ENCODE results near the gene PRAMEF11.

Gene PRAMEF11

DNA sequence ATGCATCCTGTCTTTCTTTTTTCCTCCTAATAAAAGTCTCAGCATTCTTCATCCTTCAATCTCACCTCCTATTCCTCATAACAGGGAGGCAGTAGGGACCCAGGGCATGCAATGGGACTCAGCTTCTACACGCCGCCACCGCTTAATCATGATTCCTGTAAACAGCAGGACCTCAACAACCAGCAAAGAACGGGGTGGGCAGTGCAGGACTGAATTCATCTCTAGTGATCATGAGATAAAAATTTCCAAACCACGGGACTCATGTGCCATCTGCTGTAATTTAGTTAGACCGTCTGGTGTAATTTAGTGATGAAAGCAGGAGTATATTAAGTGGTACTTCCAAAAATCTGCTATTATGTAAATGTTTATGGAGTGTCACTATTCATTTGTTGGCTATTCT is 52.3 kb downstream of the PRAMEF11 start:
- ChIA-PET POLR2A (no interaction called here), CTCF (no interaction called here)
- DNase-seq (ENCODE audit: extremely low spot score): no peak
- no peak for TF ChIP-seq SUZ12 (IDR thresholded peaks at IDR 0.05)

DNA sequence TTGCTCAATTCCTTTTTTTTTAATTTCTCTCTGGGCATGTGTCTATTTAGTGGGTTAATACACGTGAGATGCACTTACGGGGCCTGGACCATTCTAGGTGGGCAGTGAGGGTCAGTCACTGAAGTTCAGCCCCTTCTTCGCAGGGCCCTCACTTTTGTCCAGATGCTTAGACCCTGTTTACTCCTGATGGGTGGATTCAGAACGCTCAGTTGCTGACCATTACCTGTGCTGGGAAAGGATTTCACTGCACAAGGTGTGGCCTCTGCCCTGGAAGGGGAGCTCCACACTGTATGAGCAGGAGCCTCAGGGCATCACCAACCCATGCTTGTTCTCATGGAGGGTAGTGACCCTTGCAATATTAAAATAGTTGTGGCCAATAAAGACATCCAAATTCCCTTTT is 53.1 kb downstream of the PRAMEF11 start:
- POLR2A ChIA-PET: no interaction called here

DNA sequence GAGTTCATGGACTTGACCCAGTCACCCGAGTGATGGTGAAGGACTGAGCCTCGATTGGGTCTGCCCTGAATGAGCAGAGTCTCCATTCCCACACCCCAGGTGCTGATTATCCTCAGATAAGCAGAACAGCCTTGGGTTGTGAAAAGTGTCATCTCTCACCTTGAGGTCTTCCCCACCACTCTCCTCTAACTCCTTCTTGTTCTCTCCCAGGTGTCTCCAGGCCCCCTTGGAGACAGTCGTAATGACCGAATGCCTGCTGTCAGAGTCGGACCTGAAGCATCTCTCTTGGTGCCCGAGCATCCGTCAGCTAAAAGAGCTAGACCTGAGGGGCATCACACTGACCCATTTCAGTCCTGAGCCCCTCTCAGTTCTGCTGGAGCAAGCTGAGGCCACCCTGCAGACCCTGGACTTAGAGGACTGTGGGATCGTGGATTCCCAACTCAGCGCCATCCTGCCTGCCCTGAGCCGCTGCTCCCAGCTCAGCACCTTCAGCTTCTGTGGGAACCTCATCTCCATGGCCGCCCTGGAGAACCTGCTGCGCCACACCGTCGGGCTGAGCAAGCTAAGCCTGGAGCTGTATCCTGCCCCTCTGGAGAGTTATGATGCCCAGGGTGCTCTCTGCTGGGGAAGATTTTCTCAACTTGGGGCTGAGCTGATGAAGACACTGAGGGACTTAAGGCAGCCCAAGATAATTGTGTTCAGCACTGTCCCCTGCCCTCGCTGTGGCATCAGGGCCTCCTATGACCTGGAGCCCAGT is 54.2 kb downstream of the PRAMEF11 start:
- ChIA-PET POLR2A (no interaction called here), CTCF (no interaction called here)
- TF ChIP-seq ZNF384 (IDR thresholded peaks at IDR 0.05): no peak
- TF ChIP-seq BHLHE40 (IDR thresholded peaks at IDR 0.05; ENCODE audit: borderline replicate concordance): no peak
- TF ChIP-seq FOXA1 (IDR thresholded peaks at IDR 0.05): no peak
- no peak for TF ChIP-seq LEF1 (IDR thresholded peaks at IDR 0.05; ENCODE audit: borderline replicate concordance)
- TF ChIP-seq L3MBTL2 (conservative IDR thresholded peaks at IDR 0.05): no peak
- no peak for TF ChIP-seq ELF4 (IDR thresholded peaks at IDR 0.05)
- TF ChIP-seq HDGF (IDR thresholded peaks at IDR 0.05; ENCODE audit: borderline replicate concordance): no peak
- TF ChIP-seq, protein P1, sequence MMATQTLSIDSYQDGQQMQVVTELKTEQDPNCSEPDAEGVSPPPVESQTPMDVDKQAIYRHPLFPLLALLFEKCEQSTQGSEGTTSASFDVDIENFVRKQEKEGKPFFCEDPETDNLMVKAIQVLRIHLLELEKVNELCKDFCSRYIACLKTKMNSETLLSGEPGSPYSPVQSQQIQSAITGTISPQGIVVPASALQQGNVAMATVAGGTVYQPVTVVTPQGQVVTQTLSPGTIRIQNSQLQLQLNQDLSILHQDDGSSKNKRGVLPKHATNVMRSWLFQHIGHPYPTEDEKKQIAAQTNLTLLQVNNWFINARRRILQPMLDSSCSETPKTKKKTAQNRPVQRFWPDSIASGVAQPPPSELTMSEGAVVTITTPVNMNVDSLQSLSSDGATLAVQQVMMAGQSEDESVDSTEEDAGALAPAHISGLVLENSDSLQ (IDR thresholded peaks at IDR 0.05): no peak
- TF ChIP-seq FOXM1 (IDR thresholded peaks at IDR 0.05; ENCODE audit: borderline replicate concordance): no peak
- no peak for TF ChIP-seq TARDBP (IDR thresholded peaks at IDR 0.05)
- TF ChIP-seq SP1 (IDR thresholded peaks at IDR 0.05): no peak
- no peak for TF ChIP-seq ARNT (IDR thresholded peaks at IDR 0.05)
- TF ChIP-seq NFRKB (IDR thresholded peaks at IDR 0.05): no peak
- no peak for TF ChIP-seq CTBP1 (IDR thresholded peaks at IDR 0.05; ENCODE audit: borderline replicate concordance)
- no peak for TF ChIP-seq SUZ12 (IDR thresholded peaks at IDR 0.05)
- no peak for TF ChIP-seq FOXK2 (IDR thresholded peaks at IDR 0.05)
- DNase-seq (ENCODE audit: extremely low spot score): no peak

More for the DNA sequence above, 53.1 kb downstream of the PRAMEF11 start:
- no peak for DNase-seq (ENCODE audit: extremely low spot score)
- TF ChIP-seq L3MBTL2 (conservative IDR thresholded peaks at IDR 0.05) (no peak), ZNF384 (IDR thresholded peaks at IDR 0.05) (no peak), ELF4 (IDR thresholded peaks at IDR 0.05) (no peak), SUZ12 (IDR thresholded peaks at IDR 0.05) (no peak), NFRKB (IDR thresholded peaks at IDR 0.05) (no peak), LEF1 (IDR thresholded peaks at IDR 0.05; ENCODE audit: borderline replicate concordance) (no peak), HDGF (IDR thresholded peaks at IDR 0.05; ENCODE audit: borderline replicate concordance) (no peak), TARDBP (IDR thresholded peaks at IDR 0.05) (no peak)
- TF ChIP-seq, protein P1 (IDR thresholded peaks at IDR 0.05): no peak
- CTCF ChIA-PET: no interaction called here

DNA sequence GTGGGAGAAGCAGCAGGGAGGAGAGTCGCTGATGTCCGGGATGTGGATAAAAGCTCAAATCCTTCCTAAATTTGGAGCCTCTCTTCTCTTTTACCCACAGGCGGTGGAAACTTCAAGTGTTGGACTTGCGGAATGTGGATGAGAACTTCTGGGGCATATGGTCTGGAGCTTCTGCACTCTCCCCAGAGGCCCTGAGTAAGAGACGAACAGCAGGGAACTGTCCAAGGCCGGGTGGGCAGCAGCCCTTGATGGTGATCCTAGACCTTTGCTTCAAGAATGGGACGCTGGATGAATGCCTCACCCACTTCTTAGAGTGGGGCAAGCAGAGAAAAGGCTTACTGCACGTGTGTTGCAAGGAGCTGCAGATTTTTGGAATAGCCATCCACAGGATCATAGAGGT is 55.8 kb downstream of the PRAMEF11 start:
- TF ChIP-seq, protein P1 (IDR thresholded peaks at IDR 0.05): no peak
- TF ChIP-seq BHLHE40 (IDR thresholded peaks at IDR 0.05; ENCODE audit: borderline replicate concordance) (no peak), ARNT (IDR thresholded peaks at IDR 0.05) (no peak), SUZ12 (IDR thresholded peaks at IDR 0.05) (no peak), FOXA1 (IDR thresholded peaks at IDR 0.05) (no peak), L3MBTL2 (conservative IDR thresholded peaks at IDR 0.05) (no peak)
- no peak for DNase-seq (ENCODE audit: extremely low spot score)
- ChIA-PET POLR2A (no interaction called here), CTCF (interaction anchor here (0.6 kb wide), 1 partner anchor 14 kb away, joined by 3 read pairs; no protein-coding TSS in a partner anchor)

DNA sequence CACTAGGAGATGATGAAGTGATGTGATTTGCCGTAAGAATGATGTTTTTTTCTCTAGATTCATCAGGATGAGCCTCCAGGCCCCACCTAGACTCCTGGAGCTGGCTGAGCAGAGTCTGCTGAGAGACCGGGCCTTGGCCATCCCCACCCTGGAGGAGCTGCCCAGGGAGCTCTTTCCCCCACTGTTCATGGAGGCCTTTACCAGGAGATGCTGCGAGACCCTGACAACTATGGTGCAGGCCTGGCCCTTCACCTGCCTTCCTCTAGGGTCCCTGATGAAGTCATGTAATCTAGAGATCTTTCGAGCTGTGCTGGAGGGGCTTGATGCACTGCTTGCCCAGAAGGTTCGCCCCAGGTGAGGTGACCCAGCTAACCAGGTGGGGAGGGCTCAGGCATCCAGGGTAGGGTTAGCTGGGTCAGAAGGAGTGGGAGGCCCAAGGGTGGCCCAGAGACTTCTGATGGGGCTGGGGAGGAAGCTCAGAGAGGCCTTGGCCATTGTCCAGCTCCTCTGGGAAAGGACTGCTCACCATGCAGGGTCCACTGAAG is 56.3 kb downstream of the PRAMEF11 start:
- CTCF ChIA-PET: interaction anchor here (0.6 kb wide), 1 partner anchor 13 kb away, joined by 3 read pairs; no protein-coding TSS in a partner anchor
- DNase-seq (ENCODE audit: extremely low spot score): no peak
- TF ChIP-seq SUZ12 (IDR thresholded peaks at IDR 0.05) (no peak), FOXA1 (IDR thresholded peaks at IDR 0.05) (no peak), ZNF384 (IDR thresholded peaks at IDR 0.05) (no peak), LEF1 (IDR thresholded peaks at IDR 0.05; ENCODE audit: borderline replicate concordance) (no peak)
- POLR2A ChIA-PET: no interaction called here

All from HEK293T (cell line).